Stimulated activated CD4-positive, alpha-beta T cell treated with anti-CD3 and anti-CD28 coated beads, Interleukin-1b, Interleukin-23, amount 100 ng/mL, for 24 hours (primary cell): ENCODE results near the gene RBM33.
A peak's percentile ranks its signal among the peaks of the same experiment; 100 is the strongest.

Experiments
- DNase-seq, 4 experiments: peaks; one replicate each; pipeline ENCODE4 v3.0.0-alpha.2; 2020; ENCODE audit warnings: low read depth in 4 of 4, low spot score in 1 of 4

The RBM33 gene

DNA sequence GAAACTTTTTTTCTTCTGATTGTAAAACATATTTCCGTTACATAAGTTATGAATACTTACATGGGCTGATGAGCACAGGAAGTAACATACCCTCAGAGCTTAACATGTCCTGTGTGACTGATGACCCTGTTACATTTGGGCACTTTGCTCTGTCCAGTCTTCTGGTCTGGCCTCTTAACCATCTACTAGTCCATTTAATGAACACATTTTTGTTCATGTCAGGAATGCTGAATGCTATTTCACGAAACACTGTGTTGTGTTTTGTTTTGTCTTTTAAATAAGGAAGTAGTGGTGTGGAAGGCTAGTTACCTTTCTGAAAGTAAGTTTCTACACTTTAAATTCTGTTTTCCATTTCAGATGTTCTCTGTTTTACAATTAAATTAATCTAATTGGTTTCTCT, 77.7 kb downstream of the RBM33 start:
- DNase-seq: no peak

DNA sequence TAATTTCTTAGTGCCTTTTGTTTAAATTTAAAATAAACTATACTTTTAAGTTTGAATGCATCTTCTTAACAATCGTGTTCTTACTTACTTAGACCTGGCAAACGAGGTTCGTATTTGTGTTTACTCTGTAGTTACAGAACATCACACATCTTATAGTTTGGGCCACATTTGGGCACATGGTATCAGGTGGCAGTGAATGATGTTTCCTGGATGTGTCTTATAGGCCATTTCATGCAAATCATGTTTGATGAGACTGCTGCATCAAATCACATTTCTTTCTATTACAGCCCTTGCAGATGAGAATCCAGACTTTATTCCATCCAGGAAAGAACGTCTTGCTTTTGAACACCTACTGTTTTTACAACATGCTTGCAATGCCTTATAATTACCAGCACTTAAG, 78.5 kb downstream of the RBM33 start:
- DNase-seq: no peak

DNA sequence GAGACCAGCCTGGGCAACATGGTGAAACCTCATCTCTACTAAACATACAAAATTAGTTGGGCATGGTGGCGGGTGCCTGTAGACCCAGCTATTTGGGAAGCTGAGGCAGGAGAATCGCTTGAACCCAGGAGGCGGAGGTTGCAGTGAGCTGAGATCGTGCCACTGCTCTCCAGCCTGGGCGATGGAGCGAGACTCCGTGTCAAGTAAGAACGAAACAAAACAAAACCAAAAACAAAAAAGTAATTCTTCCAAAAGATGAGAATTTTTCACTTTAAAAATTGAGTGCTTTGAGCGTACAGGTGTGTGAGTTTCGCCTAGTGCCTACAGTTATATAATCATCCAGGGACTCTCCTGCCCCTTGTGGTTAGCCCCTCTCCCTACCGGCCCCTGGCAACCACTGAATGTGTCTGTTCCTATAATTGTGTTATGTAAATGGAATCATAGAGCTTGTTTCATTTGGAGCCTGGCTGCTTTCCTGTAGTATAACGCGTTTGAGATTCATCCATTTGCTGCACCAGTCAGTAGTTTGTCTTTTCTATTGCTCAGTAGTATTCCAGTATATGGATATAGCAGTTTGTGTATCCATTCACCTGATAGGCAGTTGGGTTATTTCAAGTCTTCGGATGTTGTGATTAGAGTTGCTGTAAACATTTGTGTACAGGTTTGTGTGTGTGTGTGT, 80.0 kb downstream of the RBM33 start:
- no peak for DNase-seq

DNA sequence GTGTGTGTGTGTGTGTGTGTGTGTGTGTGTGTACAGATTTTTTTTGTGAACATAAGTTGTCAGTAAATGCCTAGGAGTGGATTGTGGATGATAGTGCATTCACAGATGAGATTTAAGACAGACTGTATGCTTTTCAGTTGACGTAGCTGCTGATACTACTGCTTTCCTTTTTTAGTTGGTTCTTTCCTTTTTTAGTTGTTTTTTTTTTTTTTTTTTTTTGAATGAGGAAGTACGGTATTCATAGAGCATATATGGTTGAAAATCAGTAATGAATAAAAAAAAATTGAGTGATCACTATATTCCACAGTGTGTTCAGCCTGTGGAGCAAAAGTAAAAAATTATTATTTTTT, 80.5 kb downstream of the RBM33 start:
- DNase-seq: no peak

DNA sequence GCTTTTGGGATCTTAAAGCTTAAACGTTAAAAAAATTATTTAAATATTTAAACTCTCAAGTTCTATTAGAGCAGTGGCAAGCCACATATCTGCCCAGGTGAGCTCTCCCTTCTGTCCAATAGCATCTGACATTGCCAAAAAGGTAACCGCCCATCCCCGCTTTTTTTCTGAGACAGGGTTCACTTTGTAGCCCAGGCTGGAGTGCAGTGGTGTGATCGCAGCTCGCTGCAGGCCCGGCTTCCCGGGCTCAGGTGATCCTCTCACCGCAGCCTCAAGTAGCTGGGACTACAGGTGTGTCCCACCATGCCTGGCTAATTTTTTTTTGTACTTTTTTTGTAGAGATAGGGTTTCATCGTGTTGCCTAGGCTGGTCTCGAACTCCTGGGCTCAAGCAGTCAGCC, 83.2 kb downstream of the RBM33 start:
- no peak for DNase-seq

DNA sequence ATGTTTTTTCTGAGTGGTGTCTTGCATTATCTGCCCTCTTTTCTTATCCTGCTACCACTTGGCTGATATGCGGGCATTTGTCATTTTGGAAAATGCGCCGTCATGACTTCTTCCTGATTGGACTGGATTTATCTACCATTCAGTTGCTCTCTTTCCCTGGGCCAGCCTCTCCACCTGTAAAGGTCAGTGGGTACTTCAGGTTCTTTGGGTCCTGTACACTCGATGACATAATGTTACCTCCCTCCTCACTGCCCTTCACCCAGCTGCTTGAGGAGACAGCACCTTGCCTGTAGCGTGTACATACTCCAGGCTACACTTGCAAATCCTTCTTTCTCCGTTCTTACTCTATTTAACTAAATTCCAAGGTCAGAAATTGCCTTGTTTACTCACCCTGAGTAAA, 83.7 kb downstream of the RBM33 start:
- no peak for DNase-seq

DNA sequence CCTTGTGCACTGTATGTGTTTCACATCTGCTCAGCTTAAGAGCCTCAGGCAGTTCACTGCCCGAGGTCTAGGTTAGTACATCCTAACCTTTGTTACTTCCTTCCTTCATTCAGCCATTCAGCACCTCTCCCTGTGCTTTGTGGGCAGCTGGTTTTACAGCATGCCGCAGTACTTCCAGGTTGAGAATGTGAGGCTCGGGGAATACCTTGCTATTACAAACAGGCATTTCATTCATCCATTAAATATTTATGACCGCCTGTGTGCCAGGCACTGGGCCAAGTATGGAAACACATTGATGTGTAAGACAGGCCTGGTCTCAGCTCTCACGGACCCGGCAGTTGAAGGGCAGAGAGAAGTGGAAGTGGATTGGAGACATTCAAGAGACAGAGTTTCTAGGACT, 85.4 kb downstream of the RBM33 start:
- no peak for DNase-seq

DNA sequence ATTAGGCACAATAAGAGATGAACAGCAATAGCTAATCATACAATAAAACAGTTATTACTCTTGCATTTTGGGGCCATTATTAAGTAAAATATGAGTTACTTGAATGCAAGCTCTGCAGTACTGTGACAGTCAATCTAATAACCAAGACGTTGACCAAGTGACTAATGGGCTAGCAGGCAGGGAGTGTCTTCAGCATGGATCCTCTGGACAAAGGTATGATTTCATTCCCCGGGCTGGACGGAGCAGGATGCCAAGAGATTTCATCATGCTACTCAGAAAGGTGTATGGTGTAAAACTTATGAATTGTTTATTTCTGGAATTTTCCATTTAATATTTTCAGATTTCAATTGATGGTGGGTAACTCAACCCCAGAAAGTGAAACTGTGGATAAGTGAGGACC, 86.9 kb downstream of the RBM33 start:
- no peak for DNase-seq

DNA sequence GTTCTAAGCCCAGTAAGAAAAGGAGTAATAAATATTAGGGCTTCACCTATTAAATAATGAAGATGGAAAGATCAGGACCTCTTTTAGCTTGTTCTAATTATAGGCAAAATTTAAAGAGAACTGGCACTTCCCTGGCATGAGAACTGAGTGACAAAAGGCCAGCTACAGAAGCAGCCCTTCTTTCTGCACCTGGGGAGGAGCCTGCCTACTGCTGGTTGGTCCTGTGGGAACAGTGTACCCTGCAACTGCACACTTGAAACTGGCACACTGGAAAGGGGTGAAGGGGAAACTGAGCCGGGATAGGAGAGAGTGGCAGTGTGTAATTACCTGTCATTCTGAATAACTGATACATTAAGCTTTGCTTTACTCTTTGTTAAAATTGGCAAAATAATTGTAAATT, 87.4 kb downstream of the RBM33 start:
- no peak for DNase-seq

DNA sequence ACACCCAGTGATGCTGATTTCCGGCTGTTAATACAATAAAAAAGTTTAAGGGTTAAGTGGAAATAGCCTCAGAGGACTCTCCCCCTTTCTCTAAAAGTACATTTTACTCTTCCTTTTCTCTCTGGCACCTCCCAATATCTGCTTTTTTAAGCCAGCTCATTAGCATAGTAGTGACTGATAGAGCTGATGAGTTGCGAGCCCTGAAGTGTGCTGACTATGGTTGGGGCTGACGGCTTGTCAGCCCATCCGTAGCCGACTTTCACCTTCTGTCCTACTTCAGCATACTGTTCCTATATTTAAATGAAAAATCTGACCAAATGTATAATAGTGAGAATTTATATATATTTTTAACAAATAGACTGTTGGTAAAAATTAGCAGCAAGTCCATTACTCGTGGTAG, 87.8 kb downstream of the RBM33 start:
- no peak for DNase-seq

DNA sequence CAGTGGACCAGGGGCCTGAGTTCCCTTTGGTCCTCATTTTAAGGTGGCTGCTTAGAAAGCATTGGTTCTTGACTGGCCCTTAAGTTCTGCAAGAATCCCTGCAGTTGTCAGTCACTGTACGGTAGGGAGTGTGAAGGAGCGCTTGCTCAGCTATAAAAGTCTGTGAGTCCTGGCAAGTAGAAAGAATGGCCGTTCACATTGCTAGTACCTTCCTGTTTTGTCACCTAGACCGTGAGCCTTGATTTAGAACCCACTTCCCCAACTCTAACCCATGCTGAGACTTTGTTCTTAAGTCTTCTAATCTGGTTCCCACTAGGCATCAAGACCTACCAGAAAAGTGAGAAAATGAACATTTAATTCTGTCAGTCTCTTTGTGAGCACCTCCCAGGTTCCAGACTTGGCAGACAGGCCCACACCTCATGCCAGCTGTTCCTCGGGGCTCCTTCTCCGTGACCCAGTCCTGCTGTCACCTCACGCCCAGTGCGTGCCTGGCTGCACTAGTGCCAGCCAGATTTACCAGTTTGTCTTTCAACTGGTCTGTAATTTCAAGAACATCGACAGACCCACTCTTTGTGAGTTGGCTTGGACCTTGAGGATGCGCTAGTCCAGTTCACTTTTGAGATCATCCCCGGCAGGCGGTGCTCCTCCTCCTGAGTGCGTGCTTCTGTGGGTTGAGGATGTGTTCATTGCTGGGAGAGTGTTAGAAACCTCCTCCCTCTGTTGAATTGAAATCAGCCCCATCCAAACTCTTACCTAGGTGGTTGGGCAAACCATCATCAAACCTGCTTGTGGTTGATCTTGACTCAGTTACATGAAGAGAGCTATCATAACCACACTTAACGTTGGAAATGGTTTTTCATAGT, 89.4 kb downstream of the RBM33 start:
- DNase-seq: peak in 1 of 4 experiments; percentile 21

DNA sequence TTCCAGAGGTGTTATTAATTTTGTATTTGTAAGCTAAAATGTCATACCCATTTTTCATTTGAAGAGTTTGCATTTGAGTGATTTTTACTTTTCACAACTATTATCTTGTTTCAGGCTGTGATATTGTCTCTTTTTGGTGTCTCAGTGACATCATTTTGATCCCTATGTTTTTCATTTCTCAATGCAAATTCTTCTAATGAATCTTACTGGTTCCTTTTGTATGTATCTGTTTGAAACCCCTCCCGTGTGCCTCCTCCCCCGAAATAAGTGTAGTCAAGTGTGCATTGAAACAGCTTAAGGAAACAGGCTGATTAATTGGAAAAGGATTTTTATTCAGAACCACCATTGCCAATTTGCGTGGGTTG, 90.0 kb downstream of the RBM33 start:
- DNase-seq: no peak

DNA sequence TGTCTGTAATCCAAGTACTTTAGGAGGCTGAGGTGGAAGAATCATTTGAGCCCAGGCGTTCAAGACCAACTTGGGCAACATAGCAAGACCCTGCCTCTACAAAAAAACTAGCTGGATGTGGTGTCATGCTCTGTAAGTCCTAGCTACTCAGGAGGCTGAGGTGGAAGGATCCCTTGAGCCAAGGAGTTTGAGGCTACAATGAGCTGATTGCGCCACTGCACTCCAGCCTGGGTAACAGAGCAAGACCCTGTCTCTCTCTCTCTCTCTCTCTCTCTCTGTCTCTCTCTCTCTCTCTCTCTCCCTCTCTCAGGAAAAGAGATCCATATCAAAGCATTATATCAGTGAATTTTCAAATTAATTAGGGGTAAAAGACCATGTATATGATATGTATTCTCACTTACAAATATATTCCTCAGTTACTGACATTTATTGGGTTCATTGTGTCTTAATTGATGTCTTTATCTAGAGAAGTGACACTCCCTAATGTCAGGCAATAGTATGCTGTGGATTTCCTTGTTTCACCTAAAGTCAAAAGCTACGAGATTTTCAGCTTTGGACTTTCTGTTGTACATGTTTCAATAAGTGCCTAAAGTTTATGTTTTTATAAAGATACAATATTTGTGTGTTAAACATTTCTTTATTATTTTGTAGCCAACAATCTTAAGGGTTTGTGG, 91.1 kb downstream of the RBM33 start:
- DNase-seq: no peak

DNA sequence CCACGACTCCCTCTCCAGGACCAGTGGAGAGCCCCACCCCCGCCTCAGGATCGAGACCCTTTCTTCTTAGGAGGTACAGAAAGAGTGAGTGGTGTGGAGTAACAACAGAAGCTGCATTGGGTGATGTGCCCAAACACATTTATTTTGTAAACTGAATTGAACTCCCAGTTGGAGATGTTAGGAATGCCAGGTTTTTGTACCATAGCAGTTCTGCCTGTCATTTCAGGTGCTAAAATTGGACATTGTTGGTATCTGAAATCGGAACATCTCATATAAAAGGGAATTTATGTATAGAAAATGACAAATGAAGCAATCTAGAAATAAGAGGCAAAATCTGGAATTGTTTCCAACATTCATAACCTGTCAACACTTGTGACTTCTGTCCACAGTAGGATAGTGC, 93.1 kb downstream of the RBM33 start:
- no peak for DNase-seq

DNA sequence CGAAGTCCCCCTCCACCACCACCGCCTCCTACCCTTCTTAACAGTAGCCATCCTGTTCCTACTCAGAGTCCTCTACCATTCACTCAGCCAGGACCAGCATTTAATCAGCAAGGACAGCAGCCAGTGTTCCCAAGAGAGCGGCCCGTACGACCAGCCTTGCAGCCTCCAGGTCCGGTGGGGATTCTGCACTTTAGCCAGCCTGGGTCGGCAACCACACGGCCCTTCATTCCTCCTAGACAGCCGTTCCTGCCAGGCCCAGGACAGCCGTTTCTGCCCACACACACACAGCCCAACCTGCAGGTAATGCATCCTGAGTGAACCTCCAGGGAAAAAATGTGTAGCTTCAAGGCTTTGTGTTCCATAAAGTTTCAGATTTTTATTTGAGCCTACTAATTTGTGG, 93.6 kb downstream of the RBM33 start:
- DNase-seq: no peak

DNA sequence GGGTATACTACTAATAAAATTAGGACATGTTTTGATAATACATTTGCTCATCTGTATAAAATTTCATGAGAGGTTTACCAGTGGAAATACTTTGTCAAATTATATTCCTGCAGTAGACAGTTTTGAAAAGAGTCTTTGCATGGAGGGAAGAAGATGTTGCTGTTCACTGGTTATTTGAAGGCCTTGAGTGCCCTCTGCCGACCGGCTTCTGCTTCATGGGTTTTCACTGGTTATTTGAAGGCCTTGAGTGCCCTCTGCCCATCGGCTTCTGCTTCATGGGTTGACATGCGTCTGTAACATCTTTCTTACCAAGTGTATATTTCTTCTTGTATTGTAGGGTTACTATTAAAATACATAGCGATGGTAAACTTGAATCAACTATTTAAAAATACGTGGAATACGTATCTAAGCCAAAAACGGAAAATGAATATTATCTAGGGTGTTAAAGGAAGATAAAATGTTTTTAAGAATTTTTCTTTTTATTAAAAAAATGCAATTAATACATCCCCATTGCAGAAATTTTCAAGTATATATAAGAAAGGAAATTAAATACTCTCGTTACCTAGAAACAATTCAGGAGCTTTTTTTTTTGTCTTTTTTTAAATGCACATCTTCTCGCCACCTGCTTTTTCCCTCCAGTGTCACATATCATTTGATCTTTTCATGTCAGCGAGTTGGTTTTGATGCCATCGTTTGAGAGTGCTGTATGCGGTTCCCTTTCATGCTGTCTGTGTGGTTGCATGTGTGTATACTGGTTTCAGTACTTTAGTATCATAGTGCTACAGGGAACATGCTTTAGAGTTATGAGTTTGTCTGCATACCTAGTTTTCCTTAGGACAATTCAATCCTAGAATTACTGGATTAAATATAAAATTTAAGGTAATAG, 94.4 kb downstream of the RBM33 start:
- peak in 3 of 4 experiments; percentile 16 to 51 (median 50) for DNase-seq

DNA sequence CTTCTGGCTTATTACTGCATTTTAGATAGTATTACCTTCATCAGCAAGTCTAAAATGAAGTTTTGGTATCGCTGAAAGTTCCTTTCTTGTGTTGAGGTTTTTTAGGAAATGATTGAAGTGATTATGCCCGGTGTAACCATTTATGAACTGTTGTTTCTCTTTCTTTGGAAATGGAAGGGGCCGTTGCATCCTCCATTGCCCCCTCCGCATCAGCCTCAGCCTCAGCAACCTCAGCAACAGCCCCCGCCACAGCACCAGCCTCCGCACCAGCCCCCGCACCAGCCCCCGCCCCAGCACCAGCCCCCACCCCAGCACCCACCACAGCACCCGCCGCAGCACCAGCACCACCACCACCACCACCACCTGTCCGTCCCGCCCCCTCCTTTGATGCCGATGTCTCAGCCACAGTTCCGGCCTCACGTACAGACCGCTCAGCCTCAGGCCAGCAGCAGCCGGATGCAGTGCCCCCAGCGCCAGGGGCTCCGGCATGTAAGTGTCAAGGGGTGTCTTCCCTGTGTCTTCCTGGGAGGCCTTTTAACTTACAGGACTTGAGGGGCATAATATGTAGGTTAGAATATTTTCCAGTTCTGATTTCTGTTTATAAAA, 95.2 kb downstream of the RBM33 start:
- DNase-seq: no peak

DNA sequence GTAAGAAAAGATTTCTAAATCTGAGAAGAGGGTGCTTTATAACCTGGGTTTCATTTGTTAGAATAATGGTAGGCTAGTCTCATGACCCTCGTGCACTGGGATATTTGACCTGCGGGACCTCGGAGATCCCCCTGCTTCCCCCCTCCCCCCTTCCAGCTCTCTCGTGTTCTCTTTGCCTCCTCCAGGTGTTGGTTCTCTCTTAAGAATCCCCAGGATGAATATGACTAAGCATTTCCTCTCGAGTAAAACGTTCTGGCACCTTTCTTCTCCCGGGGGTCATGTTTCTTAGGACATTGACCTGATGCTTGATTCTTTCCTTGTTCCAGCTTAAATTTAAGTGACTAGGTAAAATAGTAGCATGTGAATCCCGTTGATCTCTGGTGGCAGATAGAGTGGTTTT, 96.6 kb downstream of the RBM33 start:
- DNase-seq: no peak

DNA sequence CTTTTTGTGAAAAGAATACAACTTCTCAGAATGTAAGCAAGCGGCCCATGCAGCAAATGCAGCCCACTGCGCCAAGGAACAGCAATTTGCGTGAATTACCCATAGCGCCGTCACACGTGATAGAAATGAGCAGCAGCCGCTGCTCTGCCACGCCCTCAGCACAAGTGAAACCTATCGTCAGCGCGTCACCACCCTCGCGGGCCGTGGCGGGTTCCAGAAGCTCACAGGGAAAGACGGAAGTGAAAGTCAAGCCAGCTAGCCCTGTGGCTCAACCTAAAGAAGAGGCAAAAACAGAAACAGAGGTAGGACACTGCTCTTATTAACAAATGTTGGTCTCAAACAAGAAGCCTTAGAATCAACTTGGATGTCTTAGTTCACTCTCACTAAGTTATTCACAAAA, 97.3 kb downstream of the RBM33 start:
- DNase-seq: no peak

DNA sequence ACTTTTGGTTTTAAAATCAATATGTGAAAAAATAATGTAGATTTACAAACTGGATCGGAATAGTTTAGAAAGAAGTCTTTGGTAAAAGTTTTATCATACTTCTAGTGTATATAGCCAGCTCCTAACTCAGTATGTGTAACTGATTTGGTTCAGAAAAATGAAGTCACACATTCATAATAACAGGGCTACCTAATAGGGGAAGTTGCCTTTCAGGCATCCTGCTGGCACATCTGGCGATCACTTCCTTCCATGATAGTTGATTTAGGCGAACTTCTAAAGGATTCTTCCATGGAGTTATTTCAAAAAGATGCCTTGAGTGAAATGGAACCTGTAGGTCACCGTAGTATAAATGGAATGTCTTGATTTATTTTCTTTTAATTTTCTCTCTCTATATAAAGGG, 98.7 kb downstream of the RBM33 start:
- DNase-seq: no peak
